ENCODE data around the gene SEMA5A. TPM values are rescaled to one million over a fixed set of nuclear protein-coding genes. Genes with fewer than 3 reads are reported as not detected.

SEMA5A gene
- total RNA-seq, 4 donors from 2014 or later: 2.4 to 129 (median 10.0) TPM

DNA sequence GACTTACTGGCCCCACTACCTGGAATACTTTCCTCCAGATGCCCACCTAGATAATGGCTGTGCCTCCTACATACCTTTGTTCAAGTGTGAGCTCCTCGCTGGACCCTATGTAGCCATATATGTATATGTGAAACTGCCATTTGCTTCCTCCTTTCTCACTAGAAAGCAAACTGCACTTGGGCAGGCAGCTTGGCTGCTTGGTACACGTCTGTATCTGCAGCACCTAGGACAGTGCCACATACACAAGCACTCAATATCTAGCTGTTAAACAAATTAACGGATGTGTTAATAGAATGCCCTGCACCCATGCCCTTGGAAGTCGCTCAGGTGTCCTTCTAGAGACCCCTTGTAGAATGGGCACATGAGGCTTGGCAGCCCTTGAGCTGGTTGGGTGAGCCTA, 301.5 kb downstream of the SEMA5A start:
- no peaks in the 10 kb centered on the region for H3K9me3 ChIP-seq
- no peak overlapping the region for H3K4me3 ChIP-seq
- H3K27me3 ChIP-seq: no peaks in the 10 kb centered on the region
- intact Hi-C loops (cut with DNase I; ENCODE audit: low total_unique reads): no loop called here
- no peaks in the 10 kb centered on the region for H3K36me3 ChIP-seq
- DNase-seq: no peak
- TF ChIP-seq, protein P1, sequence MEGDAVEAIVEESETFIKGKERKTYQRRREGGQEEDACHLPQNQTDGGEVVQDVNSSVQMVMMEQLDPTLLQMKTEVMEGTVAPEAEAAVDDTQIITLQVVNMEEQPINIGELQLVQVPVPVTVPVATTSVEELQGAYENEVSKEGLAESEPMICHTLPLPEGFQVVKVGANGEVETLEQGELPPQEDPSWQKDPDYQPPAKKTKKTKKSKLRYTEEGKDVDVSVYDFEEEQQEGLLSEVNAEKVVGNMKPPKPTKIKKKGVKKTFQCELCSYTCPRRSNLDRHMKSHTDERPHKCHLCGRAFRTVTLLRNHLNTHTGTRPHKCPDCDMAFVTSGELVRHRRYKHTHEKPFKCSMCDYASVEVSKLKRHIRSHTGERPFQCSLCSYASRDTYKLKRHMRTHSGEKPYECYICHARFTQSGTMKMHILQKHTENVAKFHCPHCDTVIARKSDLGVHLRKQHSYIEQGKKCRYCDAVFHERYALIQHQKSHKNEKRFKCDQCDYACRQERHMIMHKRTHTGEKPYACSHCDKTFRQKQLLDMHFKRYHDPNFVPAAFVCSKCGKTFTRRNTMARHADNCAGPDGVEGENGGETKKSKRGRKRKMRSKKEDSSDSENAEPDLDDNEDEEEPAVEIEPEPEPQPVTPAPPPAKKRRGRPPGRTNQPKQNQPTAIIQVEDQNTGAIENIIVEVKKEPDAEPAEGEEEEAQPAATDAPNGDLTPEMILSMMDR (IDR thresholded peaks at IDR 0.05): no peak
- TF ChIP-seq POLR2A (IDR thresholded peaks at IDR 0.05): no peak
- H3K4me1 ChIP-seq: no peaks in the 10 kb centered on the region
- H3K27ac ChIP-seq: no peak overlapping the region

DNA sequence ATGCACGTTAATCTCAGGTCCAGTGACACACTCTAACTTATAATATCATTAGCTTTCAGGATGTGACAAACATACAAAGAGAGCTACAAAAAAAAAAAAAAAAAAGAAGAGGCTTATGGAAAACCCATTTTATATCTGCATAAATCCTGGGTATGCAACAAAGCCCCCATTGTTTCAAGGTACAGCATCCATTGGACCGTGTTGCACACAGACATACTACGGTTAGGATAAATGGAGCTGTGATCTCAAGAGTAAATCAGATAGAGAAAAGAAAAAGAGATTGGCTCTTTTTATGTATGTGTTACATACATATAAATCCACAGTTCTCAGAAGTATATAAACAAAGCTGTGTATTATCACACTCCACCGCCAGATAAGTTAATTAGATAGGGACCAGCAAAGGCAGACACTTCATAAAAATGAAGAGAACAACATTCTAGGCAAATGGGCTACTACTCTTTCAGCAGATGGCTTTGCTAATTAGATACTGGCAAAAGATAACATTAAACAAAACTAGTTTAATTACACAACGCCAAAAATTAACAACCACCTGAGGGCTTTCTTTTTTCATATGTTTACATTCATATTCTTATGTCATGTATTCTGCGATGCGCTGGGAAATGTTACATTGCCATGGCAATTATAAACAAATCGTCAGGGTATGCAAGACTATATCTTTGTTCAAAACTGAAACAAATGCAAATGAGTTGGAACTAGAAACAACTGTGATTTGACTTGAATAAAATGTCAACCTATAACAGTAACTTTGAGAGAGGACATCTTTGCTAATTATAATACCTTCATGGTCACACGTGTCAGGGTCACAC, 304.2 kb downstream of the SEMA5A start:
- H3K4me1 ChIP-seq: no peaks in the 10 kb centered on the region
- intact Hi-C loops (cut with DNase I; ENCODE audit: low total_unique reads): no loop called here

DNA sequence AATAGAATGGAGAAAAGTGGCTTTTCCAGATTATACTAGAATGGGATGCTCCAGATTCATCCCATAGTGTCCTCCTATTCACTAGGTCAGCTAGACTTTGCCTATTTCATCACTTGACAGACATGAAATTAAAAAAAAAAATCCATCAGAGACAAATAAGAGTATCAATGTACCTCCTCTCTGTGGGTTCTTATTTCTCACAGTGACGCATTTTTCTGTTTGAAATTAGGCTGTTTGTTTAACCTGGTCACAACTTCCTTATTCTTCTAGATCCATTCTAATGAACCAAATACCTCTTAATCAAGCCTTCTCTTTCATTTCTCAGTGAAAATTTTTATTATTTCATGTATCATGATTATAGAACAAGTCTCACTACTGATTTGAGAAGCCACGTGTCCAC, 305.4 kb downstream of the SEMA5A start:
- no peaks in the 10 kb centered on the region for H3K9me3 ChIP-seq
- H3K27me3 ChIP-seq: no peaks in the 10 kb centered on the region
- DNase-seq: no peak
- no peaks in the 10 kb centered on the region for H3K4me1 ChIP-seq
- no peak overlapping the region for H3K4me3 ChIP-seq
- no peak overlapping the region for H3K27ac ChIP-seq
- H3K36me3 ChIP-seq: no peaks in the 10 kb centered on the region
- intact Hi-C loops (cut with DNase I; ENCODE audit: low total_unique reads): no loop called here
- no peak for TF ChIP-seq POLR2A (IDR thresholded peaks at IDR 0.05)
- TF ChIP-seq, protein P1 (IDR thresholded peaks at IDR 0.05): no peak

More for the DNA sequence above, 304.2 kb downstream of the SEMA5A start:
- DNase-seq: no peak
- Histone ChIP-seq H3K27ac (no peak overlapping the region), H3K27me3 (no peaks in the 10 kb centered on the region), H3K4me3 (no peak overlapping the region), H3K36me3 (no peaks in the 10 kb centered on the region), H3K9me3 (no peaks in the 10 kb centered on the region)
- TF ChIP-seq, protein P1 (IDR thresholded peaks at IDR 0.05): no peak
- no peak for TF ChIP-seq POLR2A (IDR thresholded peaks at IDR 0.05)

DNA sequence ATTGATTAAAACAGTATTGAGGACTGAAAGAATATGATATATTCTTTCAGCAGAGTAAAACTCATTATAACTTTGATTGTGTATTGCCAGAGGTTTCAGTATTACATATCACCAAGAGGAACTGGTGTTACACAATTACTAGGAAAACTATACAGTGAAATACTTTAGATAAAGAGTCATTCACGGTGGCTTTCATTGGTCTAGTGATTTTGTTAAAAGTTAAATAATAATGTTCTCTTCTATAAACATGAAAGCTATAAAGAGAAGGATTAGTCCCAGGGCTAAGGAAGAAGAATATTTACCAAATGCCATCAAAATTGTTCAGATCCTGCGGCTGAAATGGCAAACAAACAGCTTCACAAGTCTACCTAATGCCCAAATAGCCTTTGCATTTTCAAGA, 306.2 kb downstream of the SEMA5A start:
- Histone ChIP-seq H3K36me3 (no peaks in the 10 kb centered on the region), H3K27me3 (no peaks in the 10 kb centered on the region), H3K9me3 (no peaks in the 10 kb centered on the region), H3K4me1 (no peaks in the 10 kb centered on the region), H3K4me3 (no peak overlapping the region), H3K27ac (no peak overlapping the region)
- intact Hi-C loops (cut with DNase I; ENCODE audit: low total_unique reads): no loop called here
- DNase-seq: no peak
- no peak for TF ChIP-seq POLR2A (IDR thresholded peaks at IDR 0.05)
- TF ChIP-seq, protein P1 (IDR thresholded peaks at IDR 0.05): no peak

DNA sequence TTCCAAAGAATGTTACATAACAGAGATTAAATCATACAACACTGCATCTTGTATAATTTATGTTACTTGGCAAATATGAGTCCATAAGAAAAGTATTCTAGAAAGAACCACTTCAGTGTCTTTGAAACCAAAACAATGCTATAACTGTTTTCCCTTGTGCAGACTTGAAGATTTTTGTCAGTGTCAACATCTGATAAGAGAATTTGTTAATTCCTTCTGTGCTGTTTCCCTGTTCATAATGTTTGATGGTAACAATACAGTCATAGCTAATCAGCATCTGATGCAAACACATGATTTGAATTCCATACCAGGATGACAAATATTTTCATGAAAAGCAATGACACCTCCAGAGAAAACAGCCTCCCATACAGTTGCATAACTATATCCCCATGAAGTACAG, 306.8 kb downstream of the SEMA5A start:
- TF ChIP-seq, protein P1 (IDR thresholded peaks at IDR 0.05): no peak
- no peak for TF ChIP-seq POLR2A (IDR thresholded peaks at IDR 0.05)
- DNase-seq: no peak
- H3K4me1 ChIP-seq: no peaks in the 10 kb centered on the region
- H3K27me3 ChIP-seq: no peaks in the 10 kb centered on the region
- intact Hi-C loops (cut with DNase I; ENCODE audit: low total_unique reads): no loop called here
- H3K27ac ChIP-seq: no peak overlapping the region
- H3K4me3 ChIP-seq: no peak overlapping the region
- no peaks in the 10 kb centered on the region for H3K9me3 ChIP-seq
- no peaks in the 10 kb centered on the region for H3K36me3 ChIP-seq

All from uterus (tissue), 4 donors.